GM10266 (cell line): ENCODE measurements around the gene TNNI3K.

Experiments used
- DNase-seq: peaks from one replicate; pipeline ENCODE4 v3.0.0; 2012; ENCODE audit errors: extremely low spot score
- TF ChIP-seq, protein P1 (sequence below): IDR thresholded peaks from 2 replicates; pipeline ENCODE4 v1.5.1; 2012; ENCODE audit warnings: mild to moderate bottlenecking, low read depth; ENCODE audit not compliant: control insufficient read depth, insufficient read depth; ENCODE audit errors: missing control alignments

The TNNI3K gene

GRCh38 chr1:74402873-74403272 is 167.7 kb downstream of the TNNI3K start:
- no peak for DNase-seq
- TF ChIP-seq, protein P1, sequence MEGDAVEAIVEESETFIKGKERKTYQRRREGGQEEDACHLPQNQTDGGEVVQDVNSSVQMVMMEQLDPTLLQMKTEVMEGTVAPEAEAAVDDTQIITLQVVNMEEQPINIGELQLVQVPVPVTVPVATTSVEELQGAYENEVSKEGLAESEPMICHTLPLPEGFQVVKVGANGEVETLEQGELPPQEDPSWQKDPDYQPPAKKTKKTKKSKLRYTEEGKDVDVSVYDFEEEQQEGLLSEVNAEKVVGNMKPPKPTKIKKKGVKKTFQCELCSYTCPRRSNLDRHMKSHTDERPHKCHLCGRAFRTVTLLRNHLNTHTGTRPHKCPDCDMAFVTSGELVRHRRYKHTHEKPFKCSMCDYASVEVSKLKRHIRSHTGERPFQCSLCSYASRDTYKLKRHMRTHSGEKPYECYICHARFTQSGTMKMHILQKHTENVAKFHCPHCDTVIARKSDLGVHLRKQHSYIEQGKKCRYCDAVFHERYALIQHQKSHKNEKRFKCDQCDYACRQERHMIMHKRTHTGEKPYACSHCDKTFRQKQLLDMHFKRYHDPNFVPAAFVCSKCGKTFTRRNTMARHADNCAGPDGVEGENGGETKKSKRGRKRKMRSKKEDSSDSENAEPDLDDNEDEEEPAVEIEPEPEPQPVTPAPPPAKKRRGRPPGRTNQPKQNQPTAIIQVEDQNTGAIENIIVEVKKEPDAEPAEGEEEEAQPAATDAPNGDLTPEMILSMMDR = no peak

- DNase-seq = no peak
- TF ChIP-seq, protein P1 = no peak
These were observed 168.4 kb downstream of the TNNI3K start for GRCh38 chr1:74403606-74404005.

DNA sequence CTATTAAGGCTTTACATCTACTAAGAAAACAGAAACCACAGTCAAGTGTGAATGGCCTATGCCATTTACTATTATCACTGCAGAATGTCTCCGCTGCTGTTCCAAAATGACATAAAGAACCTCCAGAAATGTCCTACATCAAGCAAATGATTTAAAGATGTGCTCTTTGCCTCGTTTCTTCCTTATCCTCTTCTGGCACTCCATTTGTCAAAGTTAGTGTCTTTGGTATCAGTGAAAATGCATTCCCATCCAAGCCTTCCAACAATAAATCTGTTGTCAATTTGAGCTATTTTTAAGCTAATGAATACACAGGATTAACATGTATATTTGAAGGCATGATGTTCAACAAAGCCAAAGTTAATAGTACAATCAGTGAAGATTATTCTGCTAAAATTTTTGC is 171.6 kb downstream of the TNNI3K start:
- TF ChIP-seq, protein P1 = no peak

DNA sequence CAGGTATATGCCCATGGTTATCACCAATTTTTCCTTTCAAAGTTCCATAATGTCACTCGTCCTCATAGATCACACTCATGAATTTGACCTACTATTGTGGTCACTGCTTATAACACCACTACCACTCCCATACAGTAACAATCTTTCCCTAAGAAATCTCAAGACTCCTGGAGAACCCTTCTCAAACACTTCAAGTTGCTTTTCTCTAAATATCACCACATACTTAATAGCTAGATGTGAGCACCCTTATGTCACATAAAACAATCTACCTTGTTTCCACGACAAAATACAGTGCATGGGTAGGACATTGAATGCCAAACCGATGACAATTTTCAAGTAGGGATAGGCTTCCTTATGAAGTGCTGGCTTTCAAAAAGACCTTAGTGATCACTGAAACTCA is 172.7 kb downstream of the TNNI3K start:
- TF ChIP-seq, protein P1 = no peak
- DNase-seq = no peak

More for the DNA sequence above, 171.6 kb downstream of the TNNI3K start:
- DNase-seq = no peak

DNA sequence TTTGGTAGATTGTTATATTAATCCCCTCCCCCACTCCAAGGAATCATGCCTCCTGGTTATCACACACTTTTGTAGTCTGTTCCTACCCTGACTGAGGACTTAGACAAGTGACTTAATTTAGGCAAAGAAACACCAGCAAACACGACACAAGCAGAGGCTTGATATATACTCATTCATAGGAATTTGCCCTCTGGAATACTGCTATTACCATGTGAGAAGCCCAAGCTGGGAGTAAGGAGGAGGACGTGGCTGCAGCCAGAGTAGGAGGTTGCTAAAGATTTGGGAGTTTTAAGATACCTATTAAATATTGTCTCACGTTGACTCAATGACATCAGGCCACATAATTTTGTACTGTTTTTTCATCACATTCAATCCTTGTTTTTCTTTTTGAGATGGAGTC is 177.1 kb downstream of the TNNI3K start:
- no peak for DNase-seq
- TF ChIP-seq, protein P1 = no peak

DNA sequence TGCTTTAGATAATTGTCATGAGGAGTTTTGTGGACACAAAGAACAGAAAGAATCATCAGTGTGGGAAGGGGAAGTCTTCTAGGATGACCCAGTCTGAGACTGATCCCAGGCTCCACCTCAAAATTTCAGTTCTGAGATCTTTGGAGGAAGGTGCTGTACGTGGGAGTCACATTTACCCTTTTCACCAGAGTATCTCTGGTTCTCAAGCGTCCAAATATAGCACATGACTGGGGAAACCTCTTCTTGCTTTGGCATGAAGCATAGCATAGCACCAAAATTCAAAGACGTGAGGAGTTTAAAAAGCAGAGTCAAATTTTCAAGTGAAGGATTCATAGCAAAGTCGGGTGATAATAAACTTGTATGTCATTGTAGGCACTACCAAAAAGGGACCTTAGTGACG is 180.7 kb downstream of the TNNI3K start:
- no peak for DNase-seq
- TF ChIP-seq, protein P1 = no peak

- TF ChIP-seq, protein P1 = no peak
- no peak for DNase-seq
These were observed 184.4 kb downstream of the TNNI3K start for GRCh38 chr1:74419611-74420010.
